H1 (cell line): ENCODE results near the gene RCL1. TPM values are rescaled to one million over a fixed set of nuclear protein-coding genes. Genes with fewer than 3 reads are reported as not detected.

Experiments used
- CTCF ChIA-PET: fragments of 300-600 bp; sonication (Branson Sonifier 250); formaldehyde crosslinking; loops from one replicate; lab custom pipeline; 2021; ENCODE audit not compliant: partially characterized antibody; lab: Charles Lee
- POLR2A ChIA-PET: fragments of 300-600 bp; sonication (Branson Sonifier 250); formaldehyde crosslinking; loops from one replicate; lab custom pipeline; 2021; ENCODE audit warnings: inconsistent platforms; ENCODE audit not compliant: partially characterized antibody; lab: Charles Lee
- DNase-seq, 2 experiments: peaks; one replicate each; pipeline versions ENCODE4 v3.0.0 to v3.0.0-alpha.2; 2010 to 2022; ENCODE audit warnings: low spot score in 2 of 2, low read depth in 1 of 2, mixed read lengths in 1 of 2
- FAIRE-seq: peaks from 2 replicates; lab custom pipeline; 2011; peaks lifted over from hg19 to GRCh38; lab: Jason Lieb, UNC
- H2AFZ ChIP-seq: 2 replicates; pipeline ENCODE4 v1.8.1; 2012; ENCODE audit warnings: low read length, inconsistent platforms
- H2AK5ac ChIP-seq: 2 replicates; pipeline ENCODE4 v1.6.1; 2013; ENCODE audit warnings: low read depth, low read length
- H2BK120ac ChIP-seq: replicated peaks from 2 replicates; pipeline ENCODE3; 2013; ENCODE audit warnings: low read depth, low read length, inconsistent platforms
- H2BK12ac ChIP-seq: 2 replicates; pipeline ENCODE4 v1.6.1; 2013; ENCODE audit warnings: low read depth, low read length
- H2BK15ac ChIP-seq: 2 replicates; pipeline ENCODE4 v1.6.1; 2013; ENCODE audit warnings: low read length
- H2BK20ac ChIP-seq: 2 replicates; pipeline ENCODE4 v1.6.1; 2013; ENCODE audit warnings: low read length
- H2BK5ac ChIP-seq: 2 replicates; pipeline ENCODE4 v1.6.1; 2013; ENCODE audit warnings: low read depth, low read length
- H3K14ac ChIP-seq: 2 replicates; pipeline ENCODE4 v1.6.1; 2013; ENCODE audit warnings: inconsistent platforms; ENCODE audit not compliant: insufficient read length
- H3K18ac ChIP-seq: 2 replicates; pipeline ENCODE4 v1.6.1; 2013; ENCODE audit warnings: low read length; ENCODE audit errors: extremely low read depth
- H3K23ac ChIP-seq: 2 replicates; pipeline ENCODE4 v1.6.1; 2013; ENCODE audit warnings: inconsistent platforms; ENCODE audit not compliant: insufficient read length
- H3K23me2 ChIP-seq: 2 replicates; pipeline ENCODE4 v1.6.1; 2013; ENCODE audit warnings: low read depth, low read length
- H3K27ac ChIP-seq: 2 replicates; pipeline ENCODE4 v1.6.1; 2011; ENCODE audit warnings: low read depth, low read length, inconsistent platforms
- H3K27me3 ChIP-seq, 4 experiments: replicated peaks in 1 of 4; 1 replicate in 1 of 4; 2 replicates in 3 of 4; pipeline versions ENCODE4 v1.6.1 to v1.8.1; 2011 to 2013; ENCODE audit warnings: low read length in 3 of 4, mild to moderate bottlenecking in 3 of 4, inconsistent platforms in 2 of 4, mixed read lengths in 2 of 4, moderate library complexity in 1 of 4; ENCODE audit not compliant: control insufficient read depth in 3 of 4, insufficient read depth in 3 of 4; ENCODE audit errors: extremely low read depth in 1 of 4
- H3K36me3 ChIP-seq, 4 experiments: 2 replicates each; pipeline versions ENCODE4 v1.6.1 to v1.8.1; 2011 to 2013; ENCODE audit warnings: mild to moderate bottlenecking in 4 of 4, low read length in 3 of 4, moderate library complexity in 2 of 4, control low read depth in 1 of 4, inconsistent platforms in 1 of 4; ENCODE audit not compliant: insufficient read depth in 4 of 4, control insufficient read depth in 2 of 4
- H3K4ac ChIP-seq: replicated peaks from 2 replicates; pipeline ENCODE3; 2013; ENCODE audit warnings: low read length, low read depth, mixed read lengths, inconsistent platforms; ENCODE audit not compliant: insufficient read length
- H3K4me1 ChIP-seq, 4 experiments: replicated peaks in 1 of 4; 1 replicate in 1 of 4; 2 replicates in 3 of 4; pipeline versions ENCODE4 v1.6.1 to v1.8.1; 2011 to 2013; ENCODE audit warnings: low read length in 3 of 4, inconsistent platforms in 2 of 4, mixed read lengths in 1 of 4; ENCODE audit not compliant: insufficient read depth in 4 of 4, control insufficient read depth in 3 of 4
- H3K4me2 ChIP-seq, 2 experiments: 2 replicates each; pipeline versions ENCODE4 v1.6.1 to v1.8.1; 2011 to 2013; ENCODE audit warnings: low read depth in 2 of 2, low read length in 2 of 2, control low read depth in 1 of 2, inconsistent platforms in 1 of 2, mild to moderate bottlenecking in 1 of 2; ENCODE audit not compliant: insufficient read depth in 1 of 2
- H3K4me3 ChIP-seq, 4 experiments: fragments of 200-600, 300-600 bp in 1 of 4; sonication (generic), shearing (Covaris generic), sonication (Bioruptor Twin) in 1 of 4; 2 replicates each; pipeline versions ENCODE4 v1.5.1 to v1.8.1; 2011 to 2016; ENCODE audit warnings: low read length in 4 of 4, low read depth in 3 of 4, control low read depth in 2 of 4, inconsistent platforms in 2 of 4, mild to moderate bottlenecking in 2 of 4, mixed read lengths in 1 of 4, moderate library complexity in 1 of 4; ENCODE audit not compliant: insufficient read depth in 2 of 4; ENCODE audit errors: extremely low read depth in 1 of 4
- H3K56ac ChIP-seq: replicated peaks from 2 replicates; pipeline ENCODE3; 2013; ENCODE audit warnings: low read depth, mild to moderate bottlenecking, mixed read lengths, low read length, inconsistent platforms; ENCODE audit not compliant: insufficient read length
- H3K79me1 ChIP-seq: 2 replicates; pipeline ENCODE4 v1.6.1; 2013; ENCODE audit warnings: low read depth, low read length, control low read depth
- H3K79me2 ChIP-seq, 2 experiments: 2 replicates each; pipeline versions ENCODE4 v1.6.1 to v1.8.1; 2012 to 2013; ENCODE audit warnings: low read length in 2 of 2, mild to moderate bottlenecking in 2 of 2, inconsistent platforms in 1 of 2; ENCODE audit not compliant: insufficient read depth in 2 of 2, control insufficient read depth in 1 of 2
- H3K9ac ChIP-seq, 4 experiments: replicated peaks in 1 of 4; 1 replicate in 1 of 4; 2 replicates in 3 of 4; pipeline versions ENCODE4 v1.6.1 to v1.8.1; 2011 to 2013; ENCODE audit warnings: low read depth in 3 of 4, low read length in 3 of 4, control low read depth in 2 of 4, mild to moderate bottlenecking in 2 of 4, moderate library complexity in 2 of 4, inconsistent platforms in 1 of 4; ENCODE audit errors: extremely low read depth in 1 of 4
- H3K9me3 ChIP-seq, 2 experiments: 2 replicates each; pipeline versions ENCODE4 v1.6.1 to v1.8.1; 2012 to 2013; ENCODE audit warnings: mild to moderate bottlenecking in 2 of 2, moderate library complexity in 2 of 2, control low read depth in 1 of 2, inconsistent platforms in 1 of 2, low read depth in 1 of 2, low read length in 1 of 2, mixed read lengths in 1 of 2; ENCODE audit not compliant: insufficient read depth in 2 of 2
- H4K20me1 ChIP-seq, 2 experiments: replicated peaks in 1 of 2; 2 replicates each; pipeline versions ENCODE3 to v1.8.1; 2011 to 2013; ENCODE audit warnings: inconsistent platforms in 2 of 2, low read length in 2 of 2, mild to moderate bottlenecking in 1 of 2; ENCODE audit not compliant: insufficient read depth in 2 of 2, control insufficient read depth in 1 of 2
- H4K5ac ChIP-seq: 2 replicates; pipeline ENCODE4 v1.6.1; 2013; ENCODE audit warnings: low read length, low read depth, mixed read lengths, inconsistent platforms; ENCODE audit not compliant: insufficient read length
- H4K8ac ChIP-seq: 2 replicates; pipeline ENCODE4 v1.8.0; 2013; ENCODE audit warnings: mild to moderate bottlenecking, moderate library complexity, low read length, inconsistent platforms; ENCODE audit not compliant: insufficient read depth; ENCODE audit errors: extremely low read depth
- H4K91ac ChIP-seq: replicated peaks from 2 replicates; pipeline ENCODE3; 2013; ENCODE audit warnings: low read length, mixed read lengths, inconsistent platforms; ENCODE audit not compliant: insufficient read length
- ASH2L ChIP-seq: fragments of 200-600, 300-600 bp; sonication (generic); IDR thresholded peaks from one replicate; pipeline ENCODE4 v1.7.1; 2017; ENCODE audit warnings: low read length
- BACH1 ChIP-seq: IDR thresholded peaks from 2 replicates; pipeline ENCODE4 v1.6.1; 2012; ENCODE audit warnings: low read length, improper control_type of control experiment
- GABPA ChIP-seq: IDR thresholded peaks from 2 replicates; pipeline ENCODE4 v1.6.1; 2011; ENCODE audit warnings: mild to moderate bottlenecking, low read length, moderate library complexity, borderline replicate concordance; ENCODE audit not compliant: insufficient read depth
- HDAC6 ChIP-seq: IDR thresholded peaks from one replicate; pipeline ENCODE4 v1.7.1; 2012; ENCODE audit warnings: low read depth, mild to moderate bottlenecking, inconsistent platforms, low read length, moderate library complexity
- KDM4A ChIP-seq: IDR thresholded peaks from one replicate; pipeline ENCODE4 v1.7.1; 2012; ENCODE audit warnings: low read depth, mild to moderate bottlenecking, moderate library complexity, low read length, inconsistent platforms; ENCODE audit not compliant: severe bottlenecking
- NRF1 ChIP-seq: IDR thresholded peaks from 2 replicates; pipeline ENCODE4 v1.6.1; 2011; ENCODE audit warnings: mild to moderate bottlenecking, low read depth, low read length, improper control_type of control experiment
- POLR2AphosphoS5 ChIP-seq: IDR thresholded peaks from 2 replicates; pipeline ENCODE4 v1.6.1; 2011; ENCODE audit warnings: low read depth, low read length
- RXRA ChIP-seq: IDR thresholded peaks from 2 replicates; pipeline ENCODE4 v1.6.1; 2011; ENCODE audit warnings: low read depth, mild to moderate bottlenecking, low read length, moderate library complexity; ENCODE audit not compliant: insufficient read depth
- SP4 ChIP-seq: IDR thresholded peaks from 2 replicates; pipeline ENCODE4 v1.6.1; 2012; ENCODE audit warnings: low read length, inconsistent platforms
- TCF12 ChIP-seq: IDR thresholded peaks from 2 replicates; pipeline ENCODE4 v1.6.1; 2011; ENCODE audit warnings: low read depth, mild to moderate bottlenecking, low read length
- WGBS, 2 experiments: shearing (Covaris generic) in 1 of 2; methylation state at CpG; one replicate each; pipeline versions ENCODE4 v1.1.6 to v1.1.7; 2013 to 2015; ENCODE audit warnings: low lambda C conversion rate in 2 of 2, mixed read lengths in 2 of 2, inconsistent platforms in 1 of 2, low coverage in 1 of 2, missing lambda C conversion rate in 1 of 2; ENCODE audit not compliant: insufficient replicate concordance in 2 of 2, insufficient coverage in 1 of 2, insufficient read length in 1 of 2; ENCODE audit errors: extremely low coverage in 1 of 2, missing lambda C conversion rate in 1 of 2; 5-methylcytosine and 5-hydroxymethylcytosine counted together
- polyA plus RNA-seq, 7 experiments: library from polyadenylated mRNA; depleted of rRNA in 3 of 7; stranded (reverse) in 5 of 7; unstranded in 2 of 7; fragments of >200 nt in 5 of 7; fragments of 200-250 nt in 2 of 7; gene quantifications; 1 replicate in 5 of 7; 2 replicates in 1 of 7; 4 replicates in 1 of 7; pipeline versions ENCODE4 v1.2.1 to v1.2.3, GENCODE V29; 2011 to 2013; ENCODE audit warnings: missing spikeins in 2 of 7, mixed read lengths in 2 of 7
- total RNA-seq: library from RNA; stranded (reverse); fragmentation: NEBNext Ultra II Directional; extraction: Animal tissue kit (Norgen Biotek cat#: 25700); gene quantifications from 2 replicates; pipeline ENCODE4 v1.2.1, GENCODE V29; 2021
- TF ChIP-seq, protein P1 (sequence below), 3 experiments: IDR thresholded peaks; 1 replicate in 2 of 3; 2 replicates in 1 of 3; pipeline versions ENCODE4 v1.5.1 to v1.6.1; 2011; ENCODE audit warnings: low read length in 3 of 3, mild to moderate bottlenecking in 3 of 3, inconsistent platforms in 2 of 3, low read depth in 1 of 3, moderate library complexity in 1 of 3; ENCODE audit not compliant: insufficient read depth in 1 of 3; ENCODE audit errors: control extremely low read depth in 1 of 3

Gene RCL1
- total and polyA plus RNA-seq, 2 of the 8 experiments (the other 6 are each of a cell fraction or from before 2014, with no cell fraction given): 21.0 to 29.5 TPM

DNA sequence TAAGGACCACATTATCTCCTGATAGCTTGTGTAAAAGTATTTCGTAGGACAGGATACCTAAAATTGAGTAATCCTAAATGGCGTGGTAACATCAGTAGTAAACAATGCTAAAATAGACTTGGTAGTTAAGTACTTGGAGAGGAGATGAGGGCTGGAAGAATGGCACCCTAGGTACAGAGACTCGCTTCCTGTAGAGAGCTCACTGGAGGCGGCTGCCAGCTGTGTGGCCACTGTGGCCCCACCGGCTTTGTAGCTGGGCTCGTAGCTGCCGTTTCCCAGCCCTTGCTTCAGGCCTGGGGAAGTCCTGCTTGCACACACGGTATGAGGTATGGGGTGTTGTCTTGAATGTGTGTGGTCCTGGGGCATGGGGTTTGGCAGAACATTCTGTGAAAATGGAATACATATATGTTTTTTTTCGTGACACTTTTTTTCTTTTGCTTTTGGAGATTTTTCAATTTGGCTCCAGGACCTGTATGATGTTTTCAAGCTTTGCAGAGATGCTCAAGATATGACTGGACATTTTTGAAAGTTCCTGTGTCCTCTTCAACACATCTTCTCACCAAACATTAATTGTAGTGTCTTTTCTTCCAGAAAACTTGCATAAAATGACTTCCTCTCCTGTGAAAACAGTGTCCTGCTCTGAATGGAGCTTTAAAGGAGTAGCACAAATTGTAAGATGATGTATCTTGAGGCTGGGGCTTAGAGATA lies 58.0 kb downstream of the RCL1 start:
- H3K27ac ChIP-seq: no peak overlapping the region
- FAIRE-seq (no peak), DNase-seq (no peak)
- 0 out of 2 replicates have a peak, but pooled peaks cover 5% of the 10 kb centered on the region for H3K79me1 ChIP-seq
- H4K5ac ChIP-seq: no peak overlapping the region
- no peaks in the 10 kb centered on the region for H3K23me2 ChIP-seq
- H3K9ac ChIP-seq: no peak overlapping the region; a peak in 1 of 7 replicates
- H3K56ac ChIP-seq: no peak overlapping the region
- peaks cover 2 to 38% (median 11%) of the 10 kb centered on the region in 4 experiments; a peak in 7 of 8 replicates for H3K36me3 ChIP-seq
- no peaks in the 10 kb centered on the region for H3K27me3 ChIP-seq
- H2BK5ac ChIP-seq: no peak overlapping the region
- H4K8ac ChIP-seq: no peak overlapping the region
- H3K79me2 ChIP-seq: no peaks in the 10 kb centered on the region
- no peak overlapping the region for H3K14ac ChIP-seq
- H4K20me1 ChIP-seq: peaks cover 2% of the 10 kb centered on the region in 2 experiments
- no peak overlapping the region for H2AFZ ChIP-seq
- no peak overlapping the region for H4K91ac ChIP-seq
- H2BK20ac ChIP-seq: no peak overlapping the region
- H3K4me1 ChIP-seq: peaks cover 0 to 2% (median 0%) of the 10 kb centered on the region in 4 experiments; a peak in 2 of 7 replicates
- no peak overlapping the region for H2BK120ac ChIP-seq
- no peaks in the 10 kb centered on the region for H3K9me3 ChIP-seq
- TF ChIP-seq SP4: no peak
- TF ChIP-seq RXRA: no peak
- no peak for TF ChIP-seq ASH2L
- TF ChIP-seq TCF12: no peak
- no peak for TF ChIP-seq NRF1
- no peak for TF ChIP-seq KDM4A
- TF ChIP-seq HDAC6: no peak
- no peak for TF ChIP-seq BACH1
- TF ChIP-seq, protein P1, sequence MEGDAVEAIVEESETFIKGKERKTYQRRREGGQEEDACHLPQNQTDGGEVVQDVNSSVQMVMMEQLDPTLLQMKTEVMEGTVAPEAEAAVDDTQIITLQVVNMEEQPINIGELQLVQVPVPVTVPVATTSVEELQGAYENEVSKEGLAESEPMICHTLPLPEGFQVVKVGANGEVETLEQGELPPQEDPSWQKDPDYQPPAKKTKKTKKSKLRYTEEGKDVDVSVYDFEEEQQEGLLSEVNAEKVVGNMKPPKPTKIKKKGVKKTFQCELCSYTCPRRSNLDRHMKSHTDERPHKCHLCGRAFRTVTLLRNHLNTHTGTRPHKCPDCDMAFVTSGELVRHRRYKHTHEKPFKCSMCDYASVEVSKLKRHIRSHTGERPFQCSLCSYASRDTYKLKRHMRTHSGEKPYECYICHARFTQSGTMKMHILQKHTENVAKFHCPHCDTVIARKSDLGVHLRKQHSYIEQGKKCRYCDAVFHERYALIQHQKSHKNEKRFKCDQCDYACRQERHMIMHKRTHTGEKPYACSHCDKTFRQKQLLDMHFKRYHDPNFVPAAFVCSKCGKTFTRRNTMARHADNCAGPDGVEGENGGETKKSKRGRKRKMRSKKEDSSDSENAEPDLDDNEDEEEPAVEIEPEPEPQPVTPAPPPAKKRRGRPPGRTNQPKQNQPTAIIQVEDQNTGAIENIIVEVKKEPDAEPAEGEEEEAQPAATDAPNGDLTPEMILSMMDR (IDR thresholded peaks at IDR 0.05; ENCODE audit: control extremely low read depth in 1 of 3, insufficient read depth in 1 of 3, low read depth in 1 of 3, low read length in 3 of 3): no peak
- TF ChIP-seq POLR2AphosphoS5: no peak
- TF ChIP-seq GABPA: no peak
- no peak overlapping the region for H3K4ac ChIP-seq
- no peak overlapping the region for H3K4me3 ChIP-seq
- 87% methylated on average over 9 of the region's 9 CpGs; no CpG with 5 or more reads in 1 of the 2 experiments for WGBS, 2 experiments
- no peak overlapping the region for H3K18ac ChIP-seq
- POLR2A ChIA-PET: interaction anchor here (1.4 kb wide), 1 partner anchor 12 kb away, joined by 3 read pairs; no protein-coding TSS in a partner anchor
- H3K23ac ChIP-seq: no peak overlapping the region
- CTCF ChIA-PET: interaction anchor here (0.7 to 2.8 kb wide), 11 partner anchors 9 to 246 kb away, joined by 3 to 17 read pairs (median 4); partner anchors contain the start of gene JAK2
- H2BK15ac ChIP-seq: no peak overlapping the region
- no peak overlapping the region for H3K4me2 ChIP-seq
- no peak overlapping the region for H2AK5ac ChIP-seq
- H2BK12ac ChIP-seq: no peak overlapping the region
